Activated naive CD8-positive, alpha-beta T cell treated with anti-CD3 and anti-CD28 coated beads for 36 hours (primary cell): Measurements from ENCODE around the gene GPRC6A. TPM values are rescaled to one million over a fixed set of nuclear protein-coding genes. Genes with fewer than 3 reads are reported as not detected.

Source experiments
- DNase-seq: peaks from one replicate; pipeline ENCODE4 v3.0.0; 2021
- H3K27ac Mint-ChIP-seq: one replicate; pipeline ENCODE4 v1.8.0; 2022; ENCODE audit warnings: mild to moderate bottlenecking, moderate library complexity, mixed read lengths
- H3K27me3 Mint-ChIP-seq: one replicate; pipeline ENCODE4 v1.8.0; 2022; ENCODE audit warnings: mild to moderate bottlenecking, mixed read lengths
- H3K36me3 Mint-ChIP-seq: one replicate; pipeline ENCODE4 v1.8.0; 2021; ENCODE audit warnings: mild to moderate bottlenecking, mixed read lengths
- H3K4me1 Mint-ChIP-seq: one replicate; pipeline ENCODE4 v1.8.0; 2021; ENCODE audit warnings: mixed read lengths
- H3K4me3 Mint-ChIP-seq: one replicate; pipeline ENCODE4 v1.8.0; 2022; ENCODE audit warnings: mild to moderate bottlenecking, moderate library complexity, mixed read lengths
- H3K9me3 Mint-ChIP-seq: one replicate; pipeline ENCODE4 v1.8.0; 2022; ENCODE audit warnings: mixed read lengths
- total RNA-seq, 2 experiments: library from RNA; stranded (reverse); gene quantifications; one replicate each; pipeline ENCODE4 v1.2.3, GENCODE V29; 2021

GPRC6A gene
- total RNA-seq, 2 experiments from 2014 or later = not detected

GRCh38 chr6:116763906-116764628, 64.8 kb downstream of the GPRC6A start:
- Mint-ChIP-seq H3K4me1 (peaks cover 6% of the 10 kb centered on the region), H3K4me3 (no peak overlapping the region), H3K27ac (no peak overlapping the region), H3K9me3 (no peaks in the 10 kb centered on the region), H3K36me3 (no peaks in the 10 kb centered on the region), H3K27me3 (peaks cover 62% of the 10 kb centered on the region)
- no peak for DNase-seq

GRCh38 chr6:116763048-116763447, 65.8 kb downstream of the GPRC6A start:
- H3K27me3 Mint-ChIP-seq = peaks cover 54% of the 10 kb centered on the region
- H3K36me3 Mint-ChIP-seq = no peaks in the 10 kb centered on the region

DNA sequence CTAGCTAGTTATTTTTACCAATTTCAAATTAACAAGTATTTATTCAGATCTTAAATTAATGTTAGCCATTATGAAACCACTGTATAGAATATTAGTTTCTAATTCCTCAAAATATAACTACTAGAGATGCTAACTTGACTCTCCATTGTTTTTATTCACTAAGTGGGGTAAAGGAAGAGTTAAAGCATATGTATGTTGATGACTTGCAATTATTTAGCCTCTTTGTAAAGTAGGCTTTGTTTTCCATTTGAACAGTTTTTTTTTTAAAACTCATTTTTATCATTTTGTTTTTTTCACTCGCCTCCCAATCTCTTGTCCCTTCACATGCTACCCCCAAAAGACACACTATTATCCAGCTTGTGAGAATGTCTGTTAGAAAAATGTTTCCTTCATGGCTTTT, 66.6 kb downstream of the GPRC6A start:
- Mint-ChIP-seq H3K27me3 (peaks cover 48% of the 10 kb centered on the region), H3K9me3 (no peaks in the 10 kb centered on the region), H3K36me3 (no peaks in the 10 kb centered on the region), H3K4me1 (peaks cover 6% of the 10 kb centered on the region), H3K4me3 (no peak overlapping the region), H3K27ac (no peak overlapping the region)
- no peak for DNase-seq

More at GRCh38 chr6:116763048-116763447, 65.8 kb downstream of the GPRC6A start:
- H3K9me3 Mint-ChIP-seq = no peaks in the 10 kb centered on the region
- no peak for DNase-seq
- no peak overlapping the region for H3K4me3 Mint-ChIP-seq
- H3K27ac Mint-ChIP-seq = no peak overlapping the region
- peaks cover 6% of the 10 kb centered on the region for H3K4me1 Mint-ChIP-seq

DNA sequence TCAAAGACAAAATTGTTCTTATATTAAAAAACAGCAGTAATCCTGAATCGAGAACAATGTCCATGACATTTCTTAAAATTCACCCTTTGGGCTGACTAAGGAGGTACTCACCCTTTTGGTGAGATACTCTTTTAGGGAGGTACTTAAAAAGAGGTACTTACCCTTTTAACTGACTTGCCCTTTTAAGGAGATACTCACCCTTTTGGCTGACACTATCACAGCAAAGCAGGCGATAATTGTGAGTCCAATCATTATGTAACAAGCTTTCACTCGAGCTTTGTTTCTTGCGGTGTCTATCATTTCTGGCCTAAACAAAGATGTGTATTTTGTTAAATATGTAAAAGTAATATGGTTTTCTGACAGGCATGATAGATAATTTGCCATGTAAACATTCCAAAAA, 67.1 kb downstream of the GPRC6A start:
- Mint-ChIP-seq H3K36me3 (no peaks in the 10 kb centered on the region), H3K4me3 (no peak overlapping the region), H3K27me3 (peaks cover 44% of the 10 kb centered on the region), H3K9me3 (no peaks in the 10 kb centered on the region), H3K4me1 (peaks cover 6% of the 10 kb centered on the region), H3K27ac (no peak overlapping the region)
- DNase-seq = no peak

DNA sequence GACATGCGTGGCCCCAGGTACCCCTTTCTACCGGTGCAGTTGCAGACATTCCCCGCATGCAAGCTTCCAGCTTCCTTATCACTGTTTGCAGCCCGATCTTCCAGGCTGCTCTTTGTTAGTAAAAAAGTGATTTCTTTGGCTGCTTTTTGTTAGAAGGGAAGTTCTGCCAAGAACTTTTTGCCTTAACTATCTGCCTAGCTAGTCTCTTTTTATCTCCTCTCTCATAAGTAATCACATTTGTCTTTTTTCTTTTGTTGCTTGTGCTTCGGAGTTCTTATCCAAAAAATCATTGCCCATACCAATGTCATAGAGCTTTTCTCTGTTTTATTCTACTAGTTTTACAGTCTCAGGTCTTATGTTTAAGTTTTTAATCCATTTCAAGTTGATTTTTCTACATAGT, 83.7 kb downstream of the GPRC6A start:
- H3K4me1 Mint-ChIP-seq = no peaks in the 10 kb centered on the region
- H3K27ac Mint-ChIP-seq = no peak overlapping the region
- H3K9me3 Mint-ChIP-seq = peaks cover 21% of the 10 kb centered on the region
- H3K4me3 Mint-ChIP-seq = no peak overlapping the region
- H3K36me3 Mint-ChIP-seq = peaks cover 2% of the 10 kb centered on the region
- no peak for DNase-seq
- no peaks in the 10 kb centered on the region for H3K27me3 Mint-ChIP-seq

Other genes with a start within 250 kb of the GPRC6A start
- under 1 TPM; 0.23 to 0.44 TPM for gene RSPH4A, start 212.6 kb downstream of the GPRC6A start, total RNA-seq
- gene ZUP1, start 160.3 kb downstream of the GPRC6A start, total RNA-seq = 10 to 100 TPM; 22.4 to 24.5 TPM
- gene KPNA5, start 147.9 kb downstream of the GPRC6A start, total RNA-seq = 10 to 100 TPM in 1 of 2 experiments, 1 to 10 TPM in 1; 9.0 to 11.5 TPM
- not detected for gene FAM162B, start 63.4 kb downstream of the GPRC6A start, total RNA-seq
- gene RFX6, start 48.2 kb upstream of the GPRC6A start, total RNA-seq = not detected